GM18526 (cell line): ENCODE measurements around the gene TMEM39B.

Experiments used
- POLR2A ChIP-seq: IDR thresholded peaks from 3 replicates; pipeline ENCODE4 v1.6.1; 2011; ENCODE audit not compliant: insufficient read length; ENCODE audit errors: extremely low read depth

TMEM39B gene

DNA sequence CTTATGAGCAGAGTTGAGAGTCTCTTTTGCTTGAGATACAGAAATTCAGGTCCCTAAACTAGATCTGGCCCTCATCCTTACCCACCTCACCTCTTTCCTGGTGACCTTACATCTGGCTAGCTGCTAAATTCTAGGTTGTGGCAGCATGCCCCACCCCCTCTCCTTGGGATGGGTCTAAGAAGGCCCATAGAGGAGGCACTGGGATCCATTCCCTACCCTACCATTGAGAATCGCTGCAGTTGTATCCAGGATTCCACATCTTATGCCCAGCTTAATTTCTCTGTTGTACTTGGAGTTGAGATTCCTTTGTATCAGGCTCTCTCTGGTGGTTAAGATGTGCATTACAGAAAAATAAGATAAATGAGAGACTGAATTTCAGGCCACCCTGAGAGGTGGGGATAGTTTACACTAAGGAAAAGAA, 9.5 kb upstream of the TMEM39B start:
- no peak for TF ChIP-seq POLR2A

DNA sequence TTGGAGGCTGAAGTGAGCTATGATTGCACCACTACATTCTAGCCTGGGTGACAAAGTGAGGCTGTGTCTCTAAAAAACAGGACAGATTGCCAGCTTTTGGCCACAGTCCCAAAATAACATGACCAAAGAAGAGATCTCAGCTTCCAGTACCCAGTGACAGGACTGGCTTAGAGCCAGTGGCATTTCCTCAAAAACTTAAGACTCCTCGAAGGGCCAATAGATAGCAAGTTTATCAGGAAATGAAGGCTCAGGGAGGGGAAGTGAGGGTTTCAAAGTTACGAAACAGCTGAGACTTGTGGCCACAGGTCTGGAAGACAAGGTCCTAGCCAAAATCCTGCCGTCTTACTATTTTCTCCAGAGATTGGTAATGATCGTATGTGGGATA, 6.3 kb upstream of the TMEM39B start:
- no peak for TF ChIP-seq POLR2A

DNA sequence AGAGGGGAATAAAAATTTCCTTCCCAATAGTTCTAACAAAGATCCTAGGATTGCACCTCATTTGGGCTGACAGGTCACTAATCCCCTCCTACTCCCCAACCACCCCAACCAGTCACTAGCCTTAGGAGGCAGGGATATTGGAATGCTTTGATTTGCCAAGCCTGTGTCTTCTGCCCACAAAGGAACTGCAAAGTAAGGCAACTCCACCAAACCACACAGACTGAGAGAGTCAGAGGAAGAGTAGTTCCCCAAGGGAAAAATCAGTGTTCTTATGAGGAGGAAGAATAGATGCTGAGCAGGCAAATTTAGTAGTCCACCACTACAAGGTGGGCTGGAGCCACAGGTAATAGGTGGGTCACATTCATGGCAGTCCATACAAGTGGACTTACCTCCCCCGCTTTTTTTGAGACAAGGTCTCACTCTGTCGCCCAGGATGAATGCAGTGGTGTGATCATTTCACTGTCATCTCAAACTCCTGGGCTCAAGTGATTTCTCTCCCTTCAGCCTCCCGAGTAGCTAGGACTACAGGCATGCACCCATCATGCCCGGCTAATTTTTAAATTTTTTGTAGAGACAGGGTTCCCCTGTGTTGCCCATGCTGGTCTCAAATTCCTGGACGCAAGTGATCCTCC, 3.7 kb upstream of the TMEM39B start:
- TF ChIP-seq POLR2A, result no peak

DNA sequence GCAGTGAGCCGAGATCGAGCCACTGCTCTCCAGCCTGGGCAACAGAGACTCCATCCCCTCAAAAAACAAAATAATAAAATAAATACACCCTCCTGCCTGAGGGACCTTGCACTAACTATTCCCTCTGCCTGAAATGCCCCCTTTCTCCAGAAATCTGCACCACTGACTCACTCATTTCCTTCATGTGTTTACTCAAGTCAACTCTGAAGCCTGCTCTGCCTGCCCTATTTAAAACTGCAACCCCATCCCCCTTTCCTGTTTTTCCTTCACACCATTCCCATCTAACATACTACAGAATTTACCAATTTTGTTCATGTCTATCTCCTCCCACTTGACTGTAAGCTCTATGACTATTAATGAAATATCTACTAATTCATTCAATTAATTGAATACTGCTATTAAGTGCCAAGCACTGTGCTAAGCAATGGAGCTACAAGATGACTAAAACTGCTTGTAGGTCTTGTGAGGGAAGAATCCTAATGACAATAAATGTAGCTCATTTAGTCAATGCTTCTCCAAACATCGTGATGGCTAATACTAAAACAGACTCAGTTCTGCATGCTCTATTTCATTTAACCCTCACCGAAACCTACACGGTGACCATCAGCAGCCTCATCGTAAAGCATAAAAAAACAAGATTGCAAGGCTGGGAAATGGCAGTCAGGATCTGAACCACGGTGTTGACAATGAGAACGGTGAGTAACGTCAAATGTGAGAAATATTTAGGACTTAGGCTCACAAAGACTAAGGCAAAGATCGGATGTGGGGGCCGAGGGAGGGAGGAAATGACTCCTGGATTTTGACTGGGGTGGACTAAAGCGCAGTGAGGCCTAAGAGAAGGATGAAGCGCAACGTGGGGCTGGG, 749 bp upstream of the TMEM39B start:
- TF ChIP-seq POLR2A, result no peak

DNA sequence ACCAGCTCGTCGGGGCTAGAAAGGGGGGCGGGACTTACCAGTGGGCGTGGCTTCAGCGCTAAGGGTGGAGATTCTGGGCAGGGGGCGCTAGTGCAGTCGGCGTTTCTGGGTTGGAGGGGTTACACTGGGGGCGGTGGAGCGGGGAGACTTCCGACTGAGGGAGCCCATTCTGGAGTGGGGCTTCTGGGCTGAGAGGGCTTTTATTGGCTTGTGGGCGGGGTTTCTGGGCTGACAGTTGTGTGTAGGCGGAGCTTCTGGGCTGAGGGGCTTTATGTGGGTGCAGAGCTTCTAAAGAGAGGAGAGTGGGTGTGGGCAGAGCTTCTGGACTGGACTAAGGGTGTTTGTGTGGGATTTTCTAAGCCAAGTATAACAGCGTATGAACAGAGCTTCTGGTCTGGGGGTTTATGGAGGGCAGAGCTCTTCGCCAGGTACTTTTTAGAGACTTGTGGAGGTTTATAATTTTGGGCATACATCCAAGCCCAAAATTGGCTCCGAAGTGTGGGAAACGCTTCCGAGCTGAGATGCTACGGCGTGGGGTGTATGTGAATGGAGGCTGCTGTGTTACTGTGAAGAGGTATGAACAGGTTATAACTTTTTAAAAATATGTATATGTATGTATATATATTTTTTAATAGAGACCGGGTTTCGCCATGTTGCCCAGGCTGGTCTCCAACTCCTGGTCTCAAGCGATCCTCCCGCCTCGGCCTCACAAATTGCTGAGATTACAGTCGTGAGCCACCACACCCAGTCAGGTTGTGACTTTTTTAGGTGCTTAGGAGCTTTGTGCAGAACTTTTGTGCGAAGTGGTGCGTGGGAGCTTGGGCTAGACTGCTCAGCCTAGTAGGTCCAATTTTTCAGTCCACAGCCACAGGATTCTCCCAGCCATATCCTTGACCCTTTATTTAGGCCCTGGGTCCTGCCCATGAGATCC, 825 bp downstream of the TMEM39B start:
- no peak for TF ChIP-seq POLR2A

DNA sequence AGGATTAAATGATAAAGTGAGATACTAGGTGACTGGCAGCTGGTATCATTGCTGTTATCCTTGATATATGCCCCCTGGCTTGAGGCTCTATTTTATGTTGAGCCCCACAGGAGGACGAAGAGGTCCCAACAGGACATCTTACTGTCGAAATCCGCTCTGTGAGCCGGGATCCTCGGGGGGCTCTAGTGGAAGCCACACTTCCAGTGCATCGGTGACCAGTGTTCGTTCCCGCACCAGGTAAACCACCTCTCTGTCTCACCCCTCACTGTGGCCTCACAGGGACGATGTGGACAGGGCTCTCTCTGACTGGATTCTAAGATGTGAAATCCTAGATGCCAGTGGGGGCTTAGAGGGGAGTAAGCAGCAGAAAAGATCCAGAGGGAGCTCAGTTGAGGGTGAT, 2.1 kb downstream of the TMEM39B start:
- TF ChIP-seq POLR2A, result no peak

DNA sequence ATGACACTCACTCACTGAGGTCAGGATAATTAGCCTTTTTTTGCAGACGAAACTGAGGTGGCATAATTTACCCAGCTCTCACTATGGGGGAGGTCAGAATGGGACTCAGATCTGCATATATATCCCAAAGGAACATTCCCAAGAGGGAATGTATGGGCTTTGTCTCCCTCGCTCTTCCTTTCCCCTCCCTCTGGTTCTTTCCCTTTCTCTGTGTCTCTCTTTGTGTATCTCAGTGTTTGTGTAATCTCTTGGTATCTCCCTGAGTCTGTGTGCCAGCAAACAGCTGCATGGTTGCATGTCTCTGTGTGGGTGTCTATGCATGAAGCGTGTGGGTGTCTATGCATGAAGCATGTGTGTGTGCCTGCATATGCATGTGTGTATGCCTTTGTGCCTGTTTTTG, 4.7 kb downstream of the TMEM39B start:
- TF ChIP-seq POLR2A, result no peak

DNA sequence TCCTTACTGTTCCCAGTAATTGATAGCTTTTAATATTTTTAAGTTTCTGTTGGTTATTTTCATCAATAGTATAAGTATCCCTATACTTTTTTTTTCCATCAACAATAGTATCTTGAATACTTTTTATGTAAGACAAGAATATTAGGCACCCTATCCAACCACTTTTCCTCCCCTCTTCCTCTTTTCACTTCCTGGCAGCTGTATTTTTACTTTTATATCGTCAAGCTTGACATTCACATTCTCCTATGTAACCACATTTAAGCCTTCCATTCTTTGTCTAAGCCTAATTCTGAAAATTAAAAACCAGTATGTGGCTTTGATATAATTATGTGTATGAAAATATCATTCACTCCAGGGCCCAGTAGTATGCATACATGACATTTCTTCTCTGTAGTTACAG, 9.3 kb downstream of the TMEM39B start:
- no peak for TF ChIP-seq POLR2A

DNA sequence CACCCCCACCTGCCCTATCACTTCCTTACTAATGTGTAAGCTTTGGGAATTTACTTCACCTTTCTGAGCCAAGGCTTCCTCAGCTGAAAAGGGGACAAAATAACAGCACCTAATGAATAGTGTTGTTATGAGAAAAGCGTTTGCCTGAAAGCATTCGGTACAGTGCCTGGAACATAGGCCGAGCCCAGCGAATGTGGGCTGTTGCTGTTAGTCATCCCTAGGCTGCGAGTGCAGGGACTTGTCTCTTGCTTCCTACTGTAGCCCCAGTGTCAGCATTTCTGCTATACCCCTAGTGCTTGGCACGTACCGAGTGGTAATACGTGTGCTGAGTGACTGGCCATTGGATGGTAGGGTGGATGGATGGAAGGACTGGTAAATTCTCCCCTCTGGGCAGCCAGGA, 18.4 kb downstream of the TMEM39B start:
- no peak for TF ChIP-seq POLR2A

DNA sequence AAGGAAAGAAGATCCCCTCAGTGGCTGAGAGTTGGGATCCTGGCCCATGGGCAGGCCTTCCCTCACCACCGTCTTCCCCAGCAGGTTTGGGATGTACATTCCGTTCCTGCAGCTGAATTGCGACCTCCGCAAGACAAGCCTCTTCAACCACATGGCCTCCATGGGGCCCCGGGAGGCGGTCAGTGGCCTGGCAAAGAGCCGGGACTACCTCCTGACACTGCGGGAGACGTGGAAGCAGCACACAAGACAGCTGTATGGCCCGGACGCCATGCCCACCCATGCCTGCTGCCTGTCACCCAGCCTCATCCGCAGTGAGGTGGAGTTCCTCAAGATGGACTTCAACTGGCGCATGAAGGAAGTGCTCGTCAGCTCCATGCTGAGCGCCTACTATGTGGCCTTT, 18.9 kb downstream of the TMEM39B start:
- TF ChIP-seq POLR2A, result no peak

DNA sequence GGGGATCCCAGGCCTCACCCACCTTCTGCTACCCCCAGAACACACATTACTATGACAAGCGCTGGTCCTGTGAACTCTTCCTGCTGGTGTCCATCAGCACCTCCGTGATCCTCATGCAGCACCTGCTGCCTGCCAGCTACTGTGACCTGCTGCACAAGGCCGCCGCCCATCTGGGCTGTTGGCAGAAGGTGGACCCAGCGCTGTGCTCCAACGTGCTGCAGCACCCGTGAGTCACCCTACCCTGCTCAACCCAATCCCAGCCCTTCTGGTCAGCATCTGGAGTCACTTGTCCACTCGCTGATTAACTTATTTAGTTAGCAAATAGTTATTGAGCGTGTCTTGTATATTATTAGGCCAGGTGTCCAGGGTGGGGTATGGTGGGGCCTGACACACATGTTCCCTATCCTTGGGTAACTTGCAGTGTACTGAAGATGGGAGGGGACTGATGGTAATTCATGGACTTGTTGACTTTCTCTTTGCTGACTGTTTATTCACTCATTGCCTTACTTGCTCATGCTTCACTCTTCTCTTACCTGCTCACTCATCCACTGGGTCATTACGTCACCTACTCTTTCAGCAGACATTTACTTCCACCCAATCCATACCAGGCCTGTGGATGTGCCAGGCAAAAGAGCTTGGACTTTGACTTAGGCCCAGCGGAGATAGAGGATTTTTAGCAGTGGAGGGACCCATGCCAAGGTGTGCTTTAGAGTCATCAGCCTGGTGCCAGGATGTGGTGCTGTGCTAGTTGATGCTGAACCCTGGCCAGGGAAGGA, 22.2 kb downstream of the TMEM39B start:
- no peak for TF ChIP-seq POLR2A

DNA sequence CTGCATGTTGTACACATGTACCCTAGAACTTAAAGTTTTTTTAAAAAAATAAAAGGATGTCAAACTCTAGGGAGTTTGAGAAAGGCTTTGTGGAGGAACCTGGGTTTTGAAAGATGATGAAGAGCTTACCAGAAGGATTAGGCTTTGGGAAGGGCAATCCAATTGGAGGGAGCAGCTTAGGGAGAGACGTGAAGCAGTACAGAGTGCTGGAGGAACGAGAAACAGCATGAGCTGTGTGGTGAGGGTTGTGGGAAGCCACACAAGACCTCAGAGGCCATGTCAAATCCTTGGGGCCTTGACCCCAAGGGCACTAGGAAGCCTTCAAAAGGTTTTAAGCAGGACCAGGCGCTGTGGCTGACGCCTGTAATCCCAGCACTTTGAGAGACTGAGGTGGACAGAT, 26.7 kb downstream of the TMEM39B start:
- TF ChIP-seq POLR2A, result no peak

DNA sequence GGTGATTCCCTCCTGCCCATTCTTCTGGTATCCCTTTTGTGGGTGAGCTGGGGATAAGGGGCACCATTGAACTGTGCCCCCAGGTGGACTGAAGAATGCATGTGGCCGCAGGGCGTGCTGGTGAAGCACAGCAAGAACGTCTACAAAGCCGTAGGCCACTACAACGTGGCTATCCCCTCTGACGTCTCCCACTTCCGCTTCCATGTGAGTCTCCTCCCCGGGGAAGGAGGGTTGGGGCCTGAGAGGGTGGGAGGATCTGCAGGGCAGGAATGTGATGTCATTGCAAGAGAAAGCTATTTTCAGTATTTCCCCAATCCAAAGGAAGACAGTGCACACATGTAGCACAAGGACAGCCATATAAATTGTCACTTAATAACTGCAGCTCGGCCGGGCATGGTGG, 27.6 kb downstream of the TMEM39B start:
- TF ChIP-seq POLR2A, result no peak

DNA sequence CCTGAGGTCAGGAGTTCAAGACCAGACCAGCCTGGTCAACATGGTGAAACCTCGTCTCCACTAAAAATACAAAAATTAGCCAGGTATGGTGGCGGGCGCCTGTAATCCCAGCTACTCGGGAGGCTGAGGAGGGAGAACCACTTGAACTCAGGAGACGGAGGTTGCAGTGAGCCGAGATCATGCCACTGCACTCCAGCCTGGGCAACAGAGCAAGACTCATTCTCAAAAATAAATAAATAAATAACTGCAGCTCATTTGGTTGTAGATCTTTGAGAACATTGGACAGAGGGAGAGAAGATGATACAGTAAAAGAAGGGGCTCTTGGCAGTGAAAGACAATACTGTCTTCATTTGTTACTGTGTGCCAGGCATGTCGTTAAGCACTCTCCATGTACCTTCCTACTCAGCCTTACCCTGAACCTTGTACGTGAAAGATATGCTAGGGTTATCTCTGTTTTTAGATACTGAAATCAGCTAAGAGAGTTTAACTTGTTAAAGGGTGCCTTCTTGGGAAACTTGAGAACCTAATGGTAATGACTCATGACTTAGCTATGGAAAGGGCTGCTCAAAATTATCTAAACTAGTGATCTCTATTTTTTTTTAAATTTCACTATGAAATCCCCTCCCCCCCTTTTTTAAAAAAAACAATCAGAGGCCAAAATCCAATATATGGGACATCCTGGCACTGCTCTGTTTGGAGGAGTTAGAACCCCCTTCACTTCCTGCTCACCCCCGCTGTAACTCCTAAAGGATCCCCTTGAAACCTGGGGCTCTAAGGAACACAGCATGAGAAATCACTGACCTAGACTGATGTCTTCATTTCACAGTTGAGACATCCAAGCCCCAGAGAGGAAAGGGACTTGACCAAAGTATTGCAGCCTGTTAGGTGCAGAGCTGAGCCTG, 28.3 kb downstream of the TMEM39B start:
- TF ChIP-seq POLR2A, result no peak
